ENCODE measurements around the gene ZSCAN5B. TPM values are rescaled to one million over a fixed set of nuclear protein-coding genes. Genes with fewer than 3 reads are reported as not detected.

The ZSCAN5B gene
- total and polyA plus RNA-seq, 2 of the 8 experiments (the other 6 are each of a cell fraction or from before 2014, with no cell fraction given), result not detected

GRCh38 chr19:56199687-56200086, 2.1 kb upstream of the ZSCAN5B start:
- no peak for FAIRE-seq
- H2BK15ac ChIP-seq (ENCODE audit: low read length), result no peak overlapping the region

More at GRCh38 chr19:56199687-56200086, 2.1 kb upstream of the ZSCAN5B start:
- TF ChIP-seq HDAC2 (IDR thresholded peaks at IDR 0.05; ENCODE audit: borderline replicate concordance in 1 of 2, low read depth in 2 of 2, low read length in 2 of 2) (no peak), RNF2 (IDR thresholded peaks at IDR 0.05; ENCODE audit: borderline replicate concordance, low read depth, low read length, missing control alignments, poor library complexity, severe bottlenecking) (no peak), CTBP2 (IDR thresholded peaks at IDR 0.05; ENCODE audit: borderline replicate concordance, insufficient read depth, insufficient read length, low read length) (no peak), TCF12 (IDR thresholded peaks at IDR 0.05; ENCODE audit: low read depth, low read length) (no peak), KDM4A (IDR thresholded peaks at IDR 0.05; ENCODE audit: low read depth, low read length, severe bottlenecking) (no peak)
- Histone ChIP-seq H3K36me3 (ENCODE audit: control insufficient read depth in 2 of 4, insufficient read depth in 4 of 4, low read length in 3 of 4) (no peaks in the 10 kb centered on the region), H3K56ac (replicated peaks; ENCODE audit: insufficient read length, low read depth, low read length) (no peak overlapping the region), H3K9me3 (ENCODE audit: insufficient read depth in 2 of 2, low read depth in 1 of 2, low read length in 1 of 2) (no peaks in the 10 kb centered on the region), H3K18ac (ENCODE audit: extremely low read depth, low read length) (no peak overlapping the region), H4K5ac (ENCODE audit: insufficient read length, low read depth, low read length) (no peak overlapping the region), H2BK12ac (ENCODE audit: low read depth, low read length) (no peak overlapping the region), H3K79me2 (ENCODE audit: control insufficient read depth in 1 of 2, insufficient read depth in 2 of 2, low read length in 2 of 2) (no peaks in the 10 kb centered on the region), H3K79me1 (ENCODE audit: low read depth, low read length) (no peaks in the 10 kb centered on the region), H3K23me2 (ENCODE audit: low read depth, low read length) (no peaks in the 10 kb centered on the region), H3K4me1 (replicated peaks in 1 of 4; ENCODE audit: control insufficient read depth in 3 of 4, insufficient read depth in 4 of 4, low read length in 3 of 4) (no peaks in the 10 kb centered on the region; a peak in 1 of 7 replicates), H4K8ac (ENCODE audit: extremely low read depth, insufficient read depth, low read length) (no peak overlapping the region), H3K14ac (ENCODE audit: insufficient read length) (no peak overlapping the region), H3K27ac (ENCODE audit: low read depth, low read length) (no peak overlapping the region), H4K20me1 (replicated peaks in 1 of 2; ENCODE audit: control insufficient read depth in 1 of 2, insufficient read depth in 2 of 2, low read length in 2 of 2) (no peaks in the 10 kb centered on the region), H3K4ac (replicated peaks; ENCODE audit: insufficient read length, low read depth, low read length) (no peak overlapping the region), H2BK5ac (ENCODE audit: low read depth, low read length) (no peak overlapping the region), H2BK120ac (replicated peaks; ENCODE audit: low read depth, low read length) (no peak overlapping the region), H3K9ac (replicated peaks in 1 of 4; ENCODE audit: extremely low read depth in 1 of 4, low read depth in 3 of 4, low read length in 3 of 4) (no peak overlapping the region), H2AFZ (ENCODE audit: low read length) (no peak overlapping the region), H2AK5ac (ENCODE audit: low read depth, low read length) (no peak overlapping the region), H3K4me3 (ENCODE audit: extremely low read depth in 1 of 4, insufficient read depth in 2 of 4, low read depth in 3 of 4, low read length in 4 of 4) (no peak overlapping the region), H4K91ac (replicated peaks; ENCODE audit: insufficient read length, low read length) (no peak overlapping the region), H3K4me2 (ENCODE audit: insufficient read depth in 1 of 2, low read depth in 2 of 2, low read length in 2 of 2) (no peak overlapping the region), H2BK20ac (ENCODE audit: low read length) (no peak overlapping the region), H3K27me3 (replicated peaks in 1 of 4; ENCODE audit: control insufficient read depth in 3 of 4, extremely low read depth in 1 of 4, insufficient read depth in 3 of 4, low read length in 3 of 4) (no peaks in the 10 kb centered on the region; a peak in 2 of 7 replicates), H3K23ac (ENCODE audit: insufficient read length) (no peak overlapping the region)
- WGBS, 2 experiments (ENCODE audit: extremely low coverage in 1 of 2, insufficient coverage in 1 of 2, insufficient read length in 1 of 2, insufficient replicate concordance in 2 of 2, low coverage in 1 of 2, low lambda C conversion rate in 2 of 2, missing lambda C conversion rate in 1 of 2), result 77% methylated on average over 7 of the region's 7 CpGs; no CpG with 5 or more reads in 1 of the 2 experiments
- DNase-seq (ENCODE audit: low read depth in 1 of 2, low spot score in 2 of 2), result no peak
- ChIA-PET CTCF (ENCODE audit: partially characterized antibody) (interaction anchor here (0.8 to 1.3 kb wide), 5 partner anchors 28 to 1600 kb away, joined by 3 to 4 read pairs (median 3); no protein-coding TSS in a partner anchor), POLR2A (ENCODE audit: partially characterized antibody) (interaction anchor here (0.6 kb wide), 2 partner anchors 34 to 37 kb away, joined by 3 read pairs; no protein-coding TSS in a partner anchor)

All from H1 (cell line).